ENCODE results near the gene MCM5.
"Not testable (repeated sequence)": the region's sequence is repeated elsewhere in the genome, so short reads cannot be mapped to it uniquely, and the experiment has no call there.

The MCM5 gene

DNA sequence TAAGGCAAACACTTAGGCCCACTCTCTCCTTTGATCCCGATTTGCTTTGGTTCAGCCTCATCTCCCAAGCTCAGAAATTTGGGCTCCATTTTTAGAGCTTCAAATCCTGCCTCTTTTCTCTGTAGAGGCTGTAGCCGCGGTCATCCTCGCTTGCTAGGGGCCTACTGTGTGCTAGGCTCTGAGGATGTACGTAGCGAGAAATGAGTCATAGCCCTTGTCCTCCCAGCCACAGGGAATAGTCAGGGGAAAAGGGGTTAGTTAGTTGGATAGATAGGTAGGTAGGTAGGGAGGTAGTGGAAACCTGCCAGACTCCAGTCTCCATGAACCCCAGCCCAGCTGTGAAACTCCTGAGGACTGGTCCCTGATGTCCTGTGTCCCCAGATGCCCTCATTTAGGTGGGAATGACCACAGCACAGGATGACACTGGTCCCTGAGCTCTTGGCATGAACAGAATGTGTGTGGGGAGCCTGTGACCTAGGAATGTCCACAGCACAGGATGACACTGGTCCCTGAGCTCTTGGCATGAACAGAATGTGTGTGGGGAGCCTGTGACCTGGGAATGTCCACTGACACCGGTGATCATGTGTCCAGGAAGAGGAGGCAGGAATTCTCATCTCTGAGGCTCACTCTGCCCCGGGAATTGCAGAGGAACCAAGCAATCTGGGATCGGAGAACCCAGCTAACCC, 40.4 kb upstream of the MCM5 start:
- Histone ChIP-seq H3K9ac (ENCODE audit: insufficient read length, low read depth) (no peak overlapping the region), H3K4me3 (ENCODE audit: insufficient read length, low read depth) (no peak overlapping the region), H3K9me3 (ENCODE audit: insufficient read depth, low read length) (no peaks in the 10 kb centered on the region), H3K4me1 (ENCODE audit: insufficient read depth, insufficient read length) (no peaks in the 10 kb centered on the region), H3K27me3 (ENCODE audit: insufficient read depth, insufficient read length) (no peaks in the 10 kb centered on the region), H3K36me3 (ENCODE audit: insufficient read depth, insufficient read length, low read length) (no peaks in the 10 kb centered on the region)
- TF ChIP-seq ZNF274 (IDR thresholded peaks at IDR 0.05; ENCODE audit: low read depth, low read length) (no peak), SUZ12 (IDR thresholded peaks at IDR 0.05; ENCODE audit: extremely low read depth, insufficient read depth, insufficient read length) (no peak), YY1 (IDR thresholded peaks at IDR 0.05; ENCODE audit: insufficient read depth, insufficient read length) (no peak)
- no peak for DNase-seq (ENCODE audit: low read depth, low spot score)

DNA sequence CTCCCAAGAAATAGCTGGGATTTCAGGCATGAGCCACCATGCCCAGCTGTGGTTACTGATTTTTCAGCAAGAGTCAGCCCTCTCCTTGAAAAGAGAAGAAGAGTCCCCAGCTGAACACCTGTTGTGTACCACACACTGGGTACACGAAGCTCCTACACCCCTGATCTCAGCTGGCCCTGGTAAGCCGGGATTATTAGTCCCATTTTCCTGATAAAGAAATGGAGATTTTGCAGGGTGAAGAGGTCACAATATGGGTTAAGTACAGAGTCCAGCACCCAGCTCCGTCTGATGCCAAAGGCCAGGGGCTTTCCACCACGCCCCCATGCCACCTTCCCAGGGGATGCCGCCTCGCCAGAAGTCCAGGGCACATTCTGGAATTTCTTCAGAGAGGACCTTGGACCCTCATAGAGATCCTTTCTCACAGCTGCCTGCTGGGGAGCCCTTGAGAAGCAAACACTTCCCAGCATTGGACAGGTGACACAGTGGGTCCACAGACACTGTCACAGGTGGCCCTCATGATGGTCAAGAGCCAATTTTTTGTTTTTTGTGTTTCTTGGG, 38.9 kb upstream of the MCM5 start:
- Histone ChIP-seq H3K27me3 (ENCODE audit: insufficient read depth, insufficient read length) (no peaks in the 10 kb centered on the region), H3K4me1 (ENCODE audit: insufficient read depth, insufficient read length) (no peaks in the 10 kb centered on the region), H3K36me3 (ENCODE audit: insufficient read depth, insufficient read length, low read length) (no peaks in the 10 kb centered on the region), H3K4me3 (ENCODE audit: insufficient read length, low read depth) (no peak overlapping the region), H3K9me3 (ENCODE audit: insufficient read depth, low read length) (no peaks in the 10 kb centered on the region), H3K9ac (ENCODE audit: insufficient read length, low read depth) (no peak overlapping the region)
- no peak for TF ChIP-seq SUZ12 (IDR thresholded peaks at IDR 0.05; ENCODE audit: extremely low read depth, insufficient read depth, insufficient read length)
- TF ChIP-seq ZNF274 (IDR thresholded peaks at IDR 0.05; ENCODE audit: low read depth, low read length) = no peak
- TF ChIP-seq YY1 (IDR thresholded peaks at IDR 0.05; ENCODE audit: insufficient read depth, insufficient read length) = no peak
- DNase-seq (ENCODE audit: low read depth, low spot score) = no peak

DNA sequence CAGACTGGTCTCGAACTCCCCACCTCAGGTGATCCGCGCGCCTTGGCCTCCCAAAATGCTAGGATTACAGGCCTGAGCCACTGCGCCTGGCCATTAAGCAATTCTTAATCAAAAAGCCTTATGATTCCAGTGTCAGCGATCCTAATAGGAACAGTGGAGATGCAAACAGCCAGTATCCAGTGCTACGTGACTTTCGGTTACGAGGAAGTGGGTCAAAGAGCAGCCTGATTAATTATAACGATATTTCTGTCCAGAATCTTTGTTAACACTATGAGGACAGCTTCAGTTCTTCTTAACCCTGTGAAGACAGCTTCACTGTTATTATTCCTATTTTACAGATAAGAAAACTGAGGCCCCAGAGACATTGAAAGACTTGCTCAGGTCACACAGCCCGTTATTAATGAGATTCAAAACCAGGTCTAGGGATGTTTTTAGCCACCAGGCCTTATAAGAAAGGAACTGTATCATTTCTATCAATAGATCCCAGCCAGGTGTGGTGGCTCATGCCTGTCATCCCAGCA, 36.3 kb upstream of the MCM5 start:
- no peaks in the 10 kb centered on the region for H3K9me3 ChIP-seq (ENCODE audit: insufficient read depth, low read length)
- peaks cover 3% of the 10 kb centered on the region for H3K4me1 ChIP-seq (ENCODE audit: insufficient read depth, insufficient read length)
- H3K27me3 ChIP-seq (ENCODE audit: insufficient read depth, insufficient read length) = no peaks in the 10 kb centered on the region
- no peaks in the 10 kb centered on the region for H3K36me3 ChIP-seq (ENCODE audit: insufficient read depth, insufficient read length, low read length)
- no peak overlapping the region for H3K9ac ChIP-seq (ENCODE audit: insufficient read length, low read depth)
- no peak for DNase-seq (ENCODE audit: low read depth, low spot score)
- no peak overlapping the region for H3K4me3 ChIP-seq (ENCODE audit: insufficient read length, low read depth)
- TF ChIP-seq YY1 (IDR thresholded peaks at IDR 0.05; ENCODE audit: insufficient read depth, insufficient read length) = no peak
- no peak for TF ChIP-seq ZNF274 (IDR thresholded peaks at IDR 0.05; ENCODE audit: low read depth, low read length)
- no peak for TF ChIP-seq SUZ12 (IDR thresholded peaks at IDR 0.05; ENCODE audit: extremely low read depth, insufficient read depth, insufficient read length)

DNA sequence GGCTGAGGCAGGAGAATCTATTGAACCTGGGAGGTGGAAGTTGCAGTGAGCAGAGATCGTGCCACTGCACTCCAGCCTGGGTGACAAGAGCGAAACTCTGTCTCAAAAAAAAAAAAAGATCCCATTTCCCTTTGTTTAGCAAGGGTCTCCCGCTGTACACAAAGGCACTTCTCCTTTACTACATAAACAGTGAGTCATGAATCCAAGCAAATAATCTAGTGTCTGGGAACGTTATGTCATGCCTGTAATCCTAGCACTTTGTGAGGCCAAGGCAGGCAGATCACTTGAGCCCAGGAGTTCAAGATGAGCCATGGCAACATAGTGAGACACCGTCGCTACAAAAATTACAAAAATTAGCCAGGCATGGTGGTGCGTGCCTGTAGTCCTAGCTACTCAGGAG, 35.7 kb upstream of the MCM5 start:
- not testable (repeated sequence) for DNase-seq (ENCODE audit: low read depth, low spot score); H3K9me3 ChIP-seq (ENCODE audit: insufficient read depth, low read length); H3K36me3 ChIP-seq (ENCODE audit: insufficient read depth, insufficient read length, low read length); H3K4me1 ChIP-seq (ENCODE audit: insufficient read depth, insufficient read length); H3K4me3 ChIP-seq (ENCODE audit: insufficient read length, low read depth); H3K9ac ChIP-seq (ENCODE audit: insufficient read length, low read depth); H3K27me3 ChIP-seq (ENCODE audit: insufficient read depth, insufficient read length)

DNA sequence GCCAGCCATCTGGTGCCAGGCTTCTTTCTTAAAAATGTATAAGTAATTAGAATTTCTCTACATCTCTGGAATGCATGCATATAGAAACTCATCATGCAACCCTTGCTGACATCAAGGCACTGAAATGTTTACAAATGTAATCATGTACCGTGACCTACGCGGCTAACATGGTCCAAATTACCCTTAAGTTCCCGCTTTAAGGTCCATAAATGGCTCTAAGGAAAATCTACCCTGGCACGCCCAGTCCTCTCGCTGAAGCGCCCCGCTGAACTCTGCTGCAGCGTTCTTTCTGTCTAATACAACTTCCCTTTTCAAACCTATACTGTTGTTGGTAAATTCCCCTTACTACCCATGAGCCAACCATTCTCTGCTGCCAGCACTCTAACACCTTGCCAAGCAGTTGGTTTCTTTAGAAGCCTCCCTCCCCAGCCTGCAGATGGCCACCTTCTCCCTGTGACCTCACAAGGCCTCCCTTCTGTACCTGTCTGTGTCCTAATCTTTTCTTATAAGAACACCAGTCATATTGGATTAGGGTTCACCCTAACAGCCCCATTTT, 32.5 kb upstream of the MCM5 start:
- no peak overlapping the region for H3K9ac ChIP-seq (ENCODE audit: insufficient read length, low read depth)
- no peak for DNase-seq (ENCODE audit: low read depth, low spot score)

DNA sequence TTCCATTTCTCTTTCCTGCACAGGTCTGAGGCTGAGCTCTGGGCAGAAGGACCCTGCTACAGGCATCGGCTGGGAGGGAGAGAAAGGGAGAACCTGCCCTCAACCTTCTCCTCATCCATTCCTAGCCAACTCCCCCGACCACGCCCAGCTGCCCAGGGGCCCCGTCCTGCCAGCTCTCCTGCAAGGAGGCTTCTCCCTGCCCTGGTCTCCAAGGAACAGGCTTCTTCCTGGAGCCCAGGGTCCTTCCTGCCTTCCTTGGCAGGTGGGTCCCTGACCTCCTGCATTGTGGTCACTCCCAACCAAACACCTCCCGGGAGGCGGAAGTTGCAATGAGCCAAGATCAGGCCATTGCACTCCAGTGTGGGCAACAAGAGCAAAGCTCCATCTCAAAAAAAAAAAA, 31.6 kb upstream of the MCM5 start:
- H3K36me3 ChIP-seq (ENCODE audit: insufficient read depth, insufficient read length, low read length) = no peaks in the 10 kb centered on the region
- no peak overlapping the region for H3K4me3 ChIP-seq (ENCODE audit: insufficient read length, low read depth)
- DNase-seq (ENCODE audit: low read depth, low spot score) = no peak
- no peak overlapping the region for H3K9ac ChIP-seq (ENCODE audit: insufficient read length, low read depth)
- H3K4me1 ChIP-seq (ENCODE audit: insufficient read depth, insufficient read length) = peaks cover 9% of the 10 kb centered on the region
- no peaks in the 10 kb centered on the region for H3K9me3 ChIP-seq (ENCODE audit: insufficient read depth, low read length)
- TF ChIP-seq ZNF274 (IDR thresholded peaks at IDR 0.05; ENCODE audit: low read depth, low read length) (no peak), SUZ12 (IDR thresholded peaks at IDR 0.05; ENCODE audit: extremely low read depth, insufficient read depth, insufficient read length) (no peak), YY1 (IDR thresholded peaks at IDR 0.05; ENCODE audit: insufficient read depth, insufficient read length) (no peak)
- H3K27me3 ChIP-seq (ENCODE audit: insufficient read depth, insufficient read length) = no peaks in the 10 kb centered on the region

More for the DNA sequence above, 32.5 kb upstream of the MCM5 start:
- H3K4me1 ChIP-seq (ENCODE audit: insufficient read depth, insufficient read length) = peaks cover 7% of the 10 kb centered on the region
- H3K9me3 ChIP-seq (ENCODE audit: insufficient read depth, low read length) = no peaks in the 10 kb centered on the region
- H3K4me3 ChIP-seq (ENCODE audit: insufficient read length, low read depth) = no peak overlapping the region
- no peak for TF ChIP-seq SUZ12 (IDR thresholded peaks at IDR 0.05; ENCODE audit: extremely low read depth, insufficient read depth, insufficient read length)
- no peak for TF ChIP-seq ZNF274 (IDR thresholded peaks at IDR 0.05; ENCODE audit: low read depth, low read length)
- no peak for TF ChIP-seq YY1 (IDR thresholded peaks at IDR 0.05; ENCODE audit: insufficient read depth, insufficient read length)
- no peaks in the 10 kb centered on the region for H3K36me3 ChIP-seq (ENCODE audit: insufficient read depth, insufficient read length, low read length)
- H3K27me3 ChIP-seq (ENCODE audit: insufficient read depth, insufficient read length) = no peaks in the 10 kb centered on the region

DNA sequence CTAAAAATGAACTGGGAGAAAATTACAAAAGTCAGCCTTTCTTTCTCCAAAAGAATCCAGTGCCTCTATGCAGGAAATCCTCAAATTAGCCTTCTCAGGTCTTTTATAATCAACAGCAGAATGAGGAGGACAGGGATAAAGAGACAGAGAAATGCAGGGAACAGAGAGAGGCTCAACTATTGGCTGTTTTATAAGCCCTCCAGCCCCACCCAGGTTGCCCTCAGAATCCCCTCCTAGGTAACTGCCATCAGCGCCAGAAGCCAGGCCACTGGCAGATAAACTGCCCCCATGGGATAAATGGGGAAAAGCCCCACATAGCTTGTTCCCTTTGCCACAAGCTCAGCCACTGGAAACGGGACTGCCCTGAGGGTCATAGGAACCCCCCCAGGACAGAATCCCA, 29.9 kb upstream of the MCM5 start:
- no peak for DNase-seq (ENCODE audit: low read depth, low spot score)
- Histone ChIP-seq H3K36me3 (ENCODE audit: insufficient read depth, insufficient read length, low read length) (no peaks in the 10 kb centered on the region), H3K4me1 (ENCODE audit: insufficient read depth, insufficient read length) (peaks cover 9% of the 10 kb centered on the region), H3K9ac (ENCODE audit: insufficient read length, low read depth) (no peak overlapping the region), H3K9me3 (ENCODE audit: insufficient read depth, low read length) (no peaks in the 10 kb centered on the region), H3K27me3 (ENCODE audit: insufficient read depth, insufficient read length) (no peaks in the 10 kb centered on the region), H3K4me3 (ENCODE audit: insufficient read length, low read depth) (no peak overlapping the region)
- TF ChIP-seq SUZ12 (IDR thresholded peaks at IDR 0.05; ENCODE audit: extremely low read depth, insufficient read depth, insufficient read length) (no peak), ZNF274 (IDR thresholded peaks at IDR 0.05; ENCODE audit: low read depth, low read length) (no peak), YY1 (IDR thresholded peaks at IDR 0.05; ENCODE audit: insufficient read depth, insufficient read length) (no peak)
